ENCODE data around the gene CD44.

The CD44 gene

DNA sequence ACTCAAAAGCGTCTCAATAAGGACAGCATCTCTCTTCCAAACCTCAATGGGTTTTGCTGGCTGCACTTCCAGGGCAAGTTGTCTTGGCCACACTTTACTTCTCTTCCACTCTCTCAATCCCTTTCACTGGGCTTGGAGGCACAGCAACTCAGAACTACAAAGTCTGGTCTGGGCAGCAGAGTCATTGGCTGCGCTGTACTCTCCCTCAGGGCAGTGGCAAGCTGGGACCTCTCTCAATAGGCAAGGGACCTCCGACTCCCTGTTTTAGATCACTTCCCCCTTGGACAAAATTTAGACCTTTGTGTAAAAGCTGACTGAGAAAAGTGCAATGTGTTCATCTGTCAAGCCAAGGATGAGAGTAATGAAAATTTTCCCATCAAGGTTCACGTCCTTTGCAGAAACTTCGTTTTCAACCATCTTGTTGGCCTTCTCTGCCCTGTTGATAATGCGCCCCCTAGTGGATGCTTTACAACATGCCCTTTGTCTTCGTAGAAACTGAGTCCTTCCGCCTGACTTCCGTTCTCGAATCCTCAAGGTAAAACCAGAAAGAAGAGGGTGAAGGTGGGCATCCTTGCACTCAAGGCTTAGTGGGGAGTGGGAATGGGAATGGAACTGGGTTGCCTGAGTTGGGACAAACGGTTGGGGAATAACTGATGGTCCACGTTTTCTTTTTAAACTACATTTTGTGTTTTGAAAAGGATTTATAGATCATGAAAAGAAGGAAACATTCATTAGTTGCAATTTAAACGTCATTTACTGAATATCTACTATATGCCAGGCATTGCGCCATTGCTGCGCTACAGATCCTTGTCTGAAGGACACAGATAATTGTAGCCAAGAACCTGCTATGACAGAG is 99.1 kb downstream of the CD44 start:
- peak; percentile 31 for DNase-seq (ENCODE audit: low spot score)

DNA sequence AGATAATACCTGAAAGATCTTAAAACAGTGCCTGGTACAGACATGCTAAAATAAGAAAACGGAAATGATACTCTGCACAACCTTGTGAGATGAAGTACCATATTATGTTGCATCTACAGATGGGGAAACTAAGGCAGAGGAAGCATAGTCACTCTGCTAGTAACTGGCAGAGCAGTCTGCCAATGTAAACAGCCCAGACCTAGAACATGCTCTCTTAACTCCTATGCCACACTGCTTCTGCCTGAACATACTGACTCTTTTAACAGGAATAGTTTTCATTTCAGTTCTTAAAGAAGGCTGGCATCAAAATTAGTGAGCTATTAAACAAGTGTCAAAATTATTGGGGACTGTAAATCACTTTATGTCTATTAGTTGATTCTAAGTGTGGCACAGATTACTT is 99.9 kb downstream of the CD44 start:
- DNase-seq (ENCODE audit: low spot score) = no peak

DNA sequence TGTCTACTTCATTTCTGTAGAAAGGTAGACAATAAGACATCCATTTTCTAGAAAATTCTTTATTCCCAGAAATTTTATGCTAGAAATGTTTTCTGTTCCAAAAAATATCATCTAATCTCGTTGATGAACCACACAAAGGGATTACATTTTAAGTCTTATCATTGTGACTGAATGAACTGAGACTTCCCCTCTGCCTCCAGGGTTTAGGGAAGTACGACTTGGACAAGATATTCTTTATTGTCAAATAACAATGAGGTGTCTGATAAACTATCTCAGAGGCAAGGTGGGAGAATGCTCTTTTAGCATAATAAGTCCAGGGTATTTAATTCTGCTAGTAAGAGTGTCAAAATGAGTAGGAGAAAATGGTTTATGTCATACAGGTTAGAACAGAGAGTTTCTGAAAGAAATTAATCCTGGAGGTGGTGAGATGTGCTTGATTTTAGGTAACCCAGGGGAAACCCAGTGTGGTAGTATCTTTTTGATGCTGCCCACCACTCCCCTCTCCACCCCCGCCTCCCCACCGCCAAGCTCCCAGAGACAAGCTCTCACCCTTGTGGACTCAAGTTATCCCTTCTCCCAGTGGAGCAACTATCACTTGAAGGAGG is 100.6 kb downstream of the CD44 start:
- no peak for DNase-seq (ENCODE audit: low spot score)

DNA sequence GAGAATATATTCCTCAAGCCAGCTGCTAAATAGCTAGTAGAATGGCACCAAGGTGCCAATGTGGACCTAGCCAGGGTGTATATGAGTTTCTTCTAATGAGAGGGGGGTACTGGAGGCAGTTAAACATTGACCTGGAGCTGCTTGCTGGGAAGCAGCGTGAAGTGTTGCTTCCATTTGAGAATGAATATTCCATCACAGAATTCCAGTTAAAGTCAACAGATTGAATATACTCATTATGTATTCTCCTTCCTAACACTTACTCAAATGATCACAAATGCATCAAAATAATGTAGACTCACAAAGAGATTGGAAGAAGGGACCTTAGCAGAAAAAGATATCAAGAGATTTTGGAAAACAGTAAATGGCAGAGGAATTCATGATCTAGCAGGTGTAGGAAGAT is 102.1 kb downstream of the CD44 start:
- no peak for DNase-seq (ENCODE audit: low spot score)

DNA sequence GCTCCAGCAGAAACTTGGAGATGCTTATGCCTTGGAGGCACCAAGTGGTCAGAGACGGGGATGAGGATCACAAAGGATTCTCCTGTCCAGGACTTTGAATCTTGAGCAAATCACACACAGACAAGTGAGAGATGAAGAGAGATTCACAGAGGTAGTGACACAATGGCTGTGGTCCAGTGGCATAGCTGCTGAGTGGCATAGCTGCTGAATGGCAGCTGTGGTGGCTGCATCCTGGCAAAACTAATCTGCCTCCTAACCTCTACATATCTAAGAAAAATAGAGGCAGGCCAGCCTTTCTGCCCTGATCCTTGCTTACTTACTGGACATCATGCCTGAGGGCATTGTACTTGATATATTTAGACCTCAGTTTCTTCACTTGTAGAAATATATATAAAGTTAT is 102.6 kb downstream of the CD44 start:
- no peak for DNase-seq (ENCODE audit: low spot score)

DNA sequence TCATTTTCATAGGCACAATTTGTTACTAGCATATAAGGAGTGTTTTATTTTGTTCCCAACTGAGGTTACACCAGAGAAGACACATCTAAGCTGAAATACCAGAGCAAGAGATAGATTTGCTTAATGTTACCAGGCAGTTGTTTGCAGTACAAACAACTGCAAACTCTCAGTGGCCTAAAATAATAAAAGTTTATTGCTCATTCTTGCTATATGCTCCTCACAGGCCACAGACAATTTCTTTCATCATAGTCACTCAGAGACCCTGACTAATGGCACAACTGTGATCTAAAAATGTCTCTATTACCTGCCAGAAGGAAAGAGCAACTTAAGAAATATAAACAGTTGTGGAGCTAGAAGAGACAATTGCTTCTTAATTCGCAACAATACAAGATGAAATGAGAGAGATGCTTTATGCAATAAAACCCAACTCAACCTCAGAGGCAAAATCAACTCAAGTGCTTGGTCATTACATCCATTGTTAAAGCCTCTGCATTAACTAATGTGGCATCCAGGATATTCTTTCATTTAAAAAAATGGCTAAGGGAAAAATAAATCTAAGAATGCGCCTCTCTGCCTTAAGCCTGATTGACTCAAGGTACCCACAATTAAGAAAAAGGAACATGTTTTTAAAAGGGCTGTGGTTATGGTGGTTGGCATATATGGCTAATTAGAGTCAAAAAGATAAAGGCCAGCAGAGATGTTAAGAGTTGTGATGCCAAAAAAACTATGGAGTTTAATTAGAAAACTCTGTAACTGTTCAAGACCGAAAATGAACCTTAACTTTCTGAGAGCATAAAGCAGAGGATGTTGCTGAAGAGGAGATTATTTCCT is 103.7 kb downstream of the CD44 start:
- no peak for DNase-seq (ENCODE audit: low spot score)

DNA sequence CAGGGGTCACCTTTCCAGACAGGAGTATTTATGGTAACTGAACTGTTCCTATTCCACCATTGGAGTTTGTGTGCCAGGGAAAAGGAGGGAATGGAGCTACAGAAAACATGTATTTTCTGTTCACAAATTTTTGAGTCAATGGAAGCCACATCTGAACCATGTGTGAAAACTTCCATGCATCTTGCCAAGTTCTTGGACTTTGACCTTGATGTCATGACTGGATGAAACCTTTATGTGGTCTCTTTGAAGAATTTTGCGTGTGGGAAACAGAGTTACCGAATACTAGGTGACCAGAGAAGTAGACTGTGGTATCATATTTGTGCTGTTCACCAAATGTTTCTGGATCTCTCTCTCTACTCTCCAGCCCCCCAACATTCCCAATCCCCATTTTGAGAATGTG is 104.8 kb downstream of the CD44 start:
- no peak for DNase-seq (ENCODE audit: low spot score)

DNA sequence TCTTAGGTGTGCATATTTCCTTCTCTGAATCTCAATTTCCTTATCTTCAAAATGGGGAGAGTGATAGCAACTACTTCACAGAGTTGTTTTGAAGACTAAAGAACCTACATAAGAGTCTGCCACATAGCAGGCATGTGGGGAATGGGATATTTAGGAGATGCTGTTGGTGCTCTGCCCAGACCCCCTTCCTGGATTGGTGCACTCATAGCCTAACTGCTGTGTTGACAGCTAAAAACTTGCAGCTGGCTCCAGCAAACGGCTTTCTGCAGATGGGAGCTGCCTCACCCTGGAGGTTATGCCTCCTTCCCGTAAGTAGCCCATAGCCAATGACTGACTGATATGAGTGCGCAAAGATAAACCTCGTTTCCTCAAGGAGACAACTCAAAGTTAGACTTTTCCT is 106.1 kb downstream of the CD44 start:
- DNase-seq (ENCODE audit: low spot score) = no peak

DNA sequence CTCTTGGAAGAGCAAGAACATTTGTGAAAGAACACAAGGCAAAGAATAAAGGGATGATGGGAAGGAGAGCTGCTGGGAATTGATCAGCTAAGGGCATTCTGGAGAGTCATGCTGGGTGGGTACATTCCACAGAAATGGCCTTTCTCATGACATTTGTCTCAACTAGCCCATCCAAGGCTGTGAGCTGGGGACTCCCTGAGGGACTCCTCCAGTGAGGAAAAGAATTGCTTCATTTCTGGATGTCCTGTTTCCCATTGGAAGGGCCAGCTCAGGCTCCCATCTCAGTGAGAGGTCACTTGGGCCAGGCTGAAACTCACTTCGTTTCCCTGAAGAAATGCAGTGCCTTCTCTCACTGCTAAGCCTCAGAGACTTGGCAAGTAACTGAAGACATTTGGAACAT is 106.8 kb downstream of the CD44 start:
- DNase-seq (ENCODE audit: low spot score) = no peak

DNA sequence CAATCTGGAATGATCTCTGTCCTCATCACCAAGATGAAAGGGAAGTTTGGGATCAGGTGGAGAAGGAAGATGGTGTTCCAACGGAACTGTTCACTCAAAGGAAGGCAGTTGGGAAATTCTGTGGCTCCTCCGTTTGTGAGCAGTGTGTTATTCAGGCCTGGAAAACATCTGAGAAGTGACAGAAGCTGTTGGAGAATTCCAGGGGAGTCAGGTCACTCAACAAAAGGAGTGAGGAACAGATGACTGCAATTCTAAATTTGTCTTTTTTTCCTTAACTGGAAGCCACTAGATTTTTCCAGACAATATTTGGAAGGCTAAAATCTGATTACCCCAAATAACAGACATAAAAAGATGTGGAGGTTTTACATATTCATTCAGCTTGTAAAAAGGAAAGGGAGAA is 107.8 kb downstream of the CD44 start:
- DNase-seq (ENCODE audit: low spot score) = no peak

DNA sequence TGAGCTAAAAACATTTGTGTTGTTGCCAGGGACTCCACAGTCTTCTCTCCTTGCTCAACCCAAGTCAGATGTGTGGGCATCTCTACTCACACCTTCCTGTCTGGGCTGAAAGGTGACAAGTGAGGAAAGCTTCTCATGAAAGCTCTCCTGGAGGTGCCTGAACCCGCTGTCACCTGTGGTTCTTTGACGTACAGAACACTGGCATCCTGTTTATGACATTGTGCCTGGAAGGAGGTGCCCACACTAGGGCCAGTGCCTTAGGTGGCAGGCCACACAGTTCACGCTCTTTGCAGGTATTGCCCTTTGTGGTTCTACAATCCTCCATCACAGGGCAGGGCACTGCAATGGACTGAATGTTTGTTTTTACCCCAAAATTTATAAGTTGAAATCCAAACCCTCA is 108.5 kb downstream of the CD44 start:
- no peak for DNase-seq (ENCODE audit: low spot score)

DNA sequence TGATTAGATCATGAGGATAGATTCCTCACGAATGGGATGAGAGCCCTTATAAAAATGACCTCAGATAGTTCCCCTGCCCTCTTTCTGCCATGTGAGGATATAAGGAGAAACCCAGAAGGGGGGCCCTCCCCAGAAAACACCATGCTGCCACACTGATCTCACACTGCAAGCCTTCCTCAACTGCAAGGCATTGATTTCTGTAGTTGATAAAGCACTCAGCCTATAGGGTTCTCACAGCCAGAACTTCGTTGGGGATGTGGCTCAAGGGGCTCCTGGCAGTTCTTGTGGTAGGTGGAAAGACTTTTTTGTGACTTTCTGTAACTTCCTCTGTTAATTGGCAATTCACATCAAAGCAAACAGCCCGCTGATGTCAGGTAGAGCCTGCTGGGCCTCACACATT is 108.9 kb downstream of the CD44 start:
- DNase-seq (ENCODE audit: low spot score) = no peak

DNA sequence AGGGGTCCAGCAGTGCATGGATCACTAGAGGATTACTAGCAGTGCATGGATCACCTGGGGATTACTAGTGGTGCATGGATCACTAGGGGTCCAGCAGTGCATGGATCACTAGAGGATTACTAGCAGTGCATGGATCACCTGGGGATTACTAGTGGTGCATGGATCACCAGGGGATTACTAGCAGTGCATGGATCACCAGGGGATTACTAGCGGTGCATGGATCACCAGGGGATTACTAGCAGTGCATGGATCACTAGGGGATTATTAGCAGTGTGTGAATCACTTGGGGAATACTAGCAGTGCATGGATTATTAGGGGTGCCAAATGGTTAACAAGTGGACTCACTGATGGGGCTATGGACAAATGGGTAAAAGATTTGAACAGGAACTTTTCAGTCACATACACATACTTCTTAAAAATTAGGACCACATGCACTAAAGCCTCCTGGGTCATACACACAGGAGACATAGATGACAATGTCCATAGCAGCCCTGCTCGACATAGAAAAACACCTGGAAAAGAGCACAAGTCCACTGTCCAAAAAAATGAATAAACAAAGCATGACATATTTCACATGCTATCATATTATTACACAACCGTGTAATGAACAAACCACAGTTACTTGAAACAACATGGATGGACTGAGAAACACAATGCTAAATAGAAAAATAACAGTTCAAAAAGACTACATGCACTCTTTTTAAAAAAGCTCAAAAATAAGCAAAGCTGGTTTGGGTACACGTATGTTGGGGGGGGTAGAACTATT is 109.8 kb downstream of the CD44 start:
- no peak for DNase-seq (ENCODE audit: low spot score)

DNA sequence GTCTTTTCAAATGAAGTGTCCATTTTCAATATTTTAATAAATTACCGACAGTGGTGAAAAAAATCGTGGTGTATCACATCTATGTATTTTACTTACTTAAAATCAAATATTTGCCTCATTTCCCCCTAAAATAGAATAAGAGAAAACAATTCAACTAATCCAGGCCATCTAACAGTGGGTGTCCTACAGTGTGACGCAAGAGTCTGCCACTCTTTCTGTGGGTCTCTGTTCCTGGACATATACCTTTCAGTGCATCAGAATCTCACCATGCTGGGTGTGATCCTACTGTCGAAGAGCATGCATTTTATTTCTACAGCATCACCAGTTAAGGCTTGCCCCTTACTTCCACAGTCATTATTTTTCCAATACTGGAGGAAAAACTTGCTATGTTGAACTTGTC is 111.2 kb downstream of the CD44 start:
- no peak for DNase-seq (ENCODE audit: low spot score)

DNA sequence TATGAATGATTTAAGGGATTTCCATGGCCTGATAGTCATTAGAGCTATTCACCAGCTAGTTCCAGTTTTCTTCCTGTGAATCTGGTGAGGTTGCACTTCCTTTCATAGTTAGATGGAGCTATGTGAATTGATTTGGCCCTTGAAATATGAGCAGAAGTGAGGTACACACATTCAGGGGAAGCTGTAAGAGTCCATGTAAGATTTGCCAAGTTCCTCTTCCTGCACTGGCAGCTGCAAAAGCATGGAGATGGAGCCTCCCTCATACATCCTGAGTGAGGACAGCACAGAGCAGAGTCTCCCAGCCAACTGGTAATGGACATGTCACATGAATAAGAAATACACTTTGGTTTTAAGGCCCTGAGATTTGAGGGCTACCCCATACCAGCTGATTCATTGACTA is 111.7 kb downstream of the CD44 start:
- no peak for DNase-seq (ENCODE audit: low spot score)

DNA sequence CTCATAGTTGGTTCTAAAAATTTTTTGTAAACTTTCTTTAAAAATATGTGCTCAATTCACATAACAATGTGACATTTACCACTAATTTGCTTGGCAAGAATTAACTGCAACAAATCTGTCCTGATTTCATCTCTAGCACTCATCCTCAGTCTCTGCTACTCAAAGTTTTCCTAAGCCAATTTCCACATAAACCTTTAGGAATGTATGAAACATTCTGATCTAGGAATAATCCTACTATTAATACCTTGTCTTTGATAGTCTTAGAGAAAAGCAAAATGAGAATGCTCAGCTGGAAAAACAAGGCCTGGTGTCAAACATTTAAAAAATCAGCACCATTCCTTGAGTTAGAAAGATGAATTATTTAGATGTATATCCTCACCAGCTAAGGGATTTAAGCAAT is 114.3 kb downstream of the CD44 start:
- DNase-seq (ENCODE audit: low spot score) = no peak

DNA sequence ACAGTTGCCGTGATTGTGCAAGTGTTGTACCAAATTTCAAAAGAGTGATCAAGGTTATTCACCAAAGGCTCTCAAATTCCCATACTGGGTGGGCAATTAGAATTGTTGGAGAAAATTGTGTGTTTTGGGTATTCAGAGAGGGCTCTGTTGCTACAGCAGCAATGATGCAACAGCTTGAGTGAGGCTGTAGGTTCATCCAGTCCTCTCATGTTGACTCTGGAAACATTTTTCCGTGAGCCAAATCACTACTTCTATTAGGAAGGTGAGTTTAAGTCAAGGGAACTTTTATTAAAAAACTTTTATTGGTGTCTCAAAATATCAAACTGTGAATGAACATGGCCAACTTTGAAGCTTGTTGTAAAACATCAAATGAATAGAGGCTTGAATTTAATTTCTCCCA is 116.5 kb downstream of the CD44 start:
- no peak for DNase-seq (ENCODE audit: low spot score)

DNA sequence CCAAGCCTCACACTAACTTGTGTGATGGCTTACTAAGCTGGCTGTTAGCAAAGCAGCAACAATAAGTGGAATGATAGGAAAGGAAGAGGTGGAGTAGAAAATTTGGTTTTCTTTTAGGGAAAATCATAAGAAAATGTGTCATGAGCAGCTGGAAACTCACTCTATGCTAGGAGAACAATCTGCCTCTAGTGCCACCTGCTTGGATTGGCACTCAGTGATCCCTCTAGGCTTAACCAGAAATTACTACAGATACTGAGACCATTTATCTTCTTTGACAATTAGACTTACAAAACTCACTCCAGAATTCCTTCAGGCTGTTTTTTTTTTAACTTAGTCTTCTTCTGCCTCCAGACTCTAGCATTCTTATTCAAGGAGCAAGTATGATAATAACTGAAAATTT is 117.3 kb downstream of the CD44 start:
- no peak for DNase-seq (ENCODE audit: low spot score)

DNA sequence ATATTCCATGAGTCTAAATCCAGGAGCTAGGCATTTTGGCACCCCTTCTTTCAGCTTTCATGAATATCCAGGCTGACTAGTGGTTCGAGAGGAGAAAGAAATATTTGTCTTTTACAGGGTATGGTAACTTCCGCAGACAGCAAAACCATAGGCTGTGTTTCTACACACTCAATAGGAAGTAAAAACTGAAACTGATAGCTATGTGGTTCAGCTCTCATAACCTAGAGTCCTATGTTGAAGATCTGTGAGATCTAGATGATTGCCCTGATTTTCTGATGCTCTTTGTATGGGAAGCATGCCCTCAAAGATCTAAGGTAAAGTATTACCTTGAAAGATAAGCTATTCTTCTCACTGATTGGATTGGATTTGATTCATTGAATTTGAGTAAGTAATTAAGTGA is 118.3 kb downstream of the CD44 start:
- no peak for DNase-seq (ENCODE audit: low spot score)

DNA sequence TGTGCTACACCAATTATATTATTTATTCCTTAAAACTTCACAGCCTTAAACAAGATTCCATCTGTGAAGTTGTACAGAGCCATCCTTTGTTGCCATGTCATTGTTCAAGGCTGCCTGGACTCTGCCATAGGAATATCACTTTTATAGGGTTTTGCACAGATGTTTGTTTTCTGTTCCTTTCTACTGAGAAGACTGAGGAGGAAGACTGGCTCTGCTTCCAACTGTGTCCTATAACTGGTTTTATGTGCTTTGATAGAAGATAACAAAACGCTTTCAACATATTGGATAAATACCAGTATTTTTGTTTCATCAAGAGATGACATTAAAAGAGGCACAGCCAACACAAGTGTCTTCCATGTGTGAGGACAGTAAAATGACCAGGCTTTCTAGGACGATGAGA is 120.6 kb downstream of the CD44 start:
- no peak for DNase-seq (ENCODE audit: low spot score)

DNA sequence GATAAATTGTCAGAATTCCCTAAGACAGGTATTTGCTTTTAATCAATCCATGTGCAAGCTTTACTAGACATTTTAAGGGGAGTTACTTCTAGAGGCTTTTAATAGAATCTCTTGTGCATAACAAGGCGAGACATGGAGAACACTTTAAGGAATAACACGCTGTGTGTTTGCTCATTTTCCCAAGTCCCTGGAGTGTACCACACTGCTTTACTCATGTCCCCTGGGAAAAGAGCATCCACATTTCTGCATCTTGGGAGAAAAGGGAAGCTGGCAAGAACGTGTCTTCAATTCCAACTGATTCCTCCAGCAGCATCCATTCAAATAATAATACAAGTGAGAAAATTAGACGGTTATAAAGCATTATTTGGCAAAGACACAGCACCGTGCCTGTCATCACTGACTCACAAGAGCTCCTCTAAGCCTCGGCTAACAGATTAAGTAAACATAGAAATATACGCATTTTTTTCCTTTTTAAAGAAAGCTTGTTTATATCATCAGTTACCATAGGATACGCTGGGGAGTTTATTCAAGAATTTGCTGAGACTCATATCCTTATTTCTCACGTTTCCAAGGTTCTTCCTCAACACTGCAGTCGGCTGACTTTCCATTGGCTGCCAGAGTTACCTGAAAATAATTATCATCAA is 121.5 kb downstream of the CD44 start:
- no peak for DNase-seq (ENCODE audit: low spot score)

DNA sequence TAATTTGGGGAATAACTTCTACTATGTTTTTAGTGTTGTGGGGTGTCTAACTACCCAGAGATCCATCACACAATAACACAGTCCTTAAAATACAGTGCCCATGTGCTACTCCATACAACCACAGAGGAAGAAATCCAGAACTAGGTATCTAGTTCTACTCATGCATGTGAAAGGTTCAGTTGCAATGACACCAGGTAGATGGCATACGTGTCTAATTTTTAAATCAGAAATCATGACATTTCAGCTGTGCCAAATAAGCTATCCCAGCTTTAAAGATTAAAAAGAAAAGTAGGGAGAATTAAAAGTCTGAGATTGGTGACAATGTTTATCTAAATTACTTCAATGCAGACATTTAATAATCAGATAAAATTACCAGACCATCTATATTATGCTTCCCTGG is 122.2 kb downstream of the CD44 start:
- no peak for DNase-seq (ENCODE audit: low spot score)
